Spleen (tissue), 11 donors: Measurements from ENCODE around the gene NUDT4. TPM values are rescaled to one million over a fixed set of nuclear protein-coding genes. Genes with fewer than 3 reads are reported as not detected.

ENCODE experiments used
- DNase-seq: peaks from one replicate; pipeline ENCODE4 v3.0.0-alpha.2; 2020
- H3K27ac ChIP-seq, 8 donors: fragments of 200-600 bp; sonication (generic) in 7 of 8; 1 replicate in 4 of 8; 2 replicates in 4 of 8; pipeline versions ENCODE4 v1.5.0 to v1.8.0; 2016 to 2021; ENCODE audit warnings: inconsistent platforms in 4 of 8, mild to moderate bottlenecking in 4 of 8, moderate library complexity in 1 of 8
- H3K27me3 ChIP-seq, 7 donors: fragments of 200-600 bp; sonication (generic) in 6 of 7; replicated peaks in 1 of 7; 1 replicate in 4 of 7; 2 replicates in 3 of 7; pipeline versions ENCODE4 v1.5.0 to v1.8.0; 2016 to 2021; ENCODE audit warnings: inconsistent platforms in 3 of 7, mild to moderate bottlenecking in 1 of 7
- H3K36me3 ChIP-seq, 6 donors: fragments of 200-600 bp; sonication (generic) in 5 of 6; 1 replicate in 4 of 6; 2 replicates in 2 of 6; pipeline versions ENCODE4 v1.5.0 to v1.8.0; 2016 to 2021; ENCODE audit warnings: inconsistent platforms in 2 of 6
- H3K4me1 ChIP-seq, 6 donors: fragments of 200-600 bp; sonication (generic) in 5 of 6; 1 replicate in 3 of 6; 2 replicates in 3 of 6; pipeline versions ENCODE4 v1.5.0 to v1.8.0; 2016 to 2021; ENCODE audit warnings: inconsistent platforms in 3 of 6
- H3K4me3 ChIP-seq, 8 donors: fragments of 200-600 bp; sonication (generic) in 7 of 8; 1 replicate in 4 of 8; 2 replicates in 4 of 8; pipeline versions ENCODE4 v1.5.0 to v1.8.0; 2016 to 2021; ENCODE audit warnings: inconsistent platforms in 4 of 8, mild to moderate bottlenecking in 4 of 8, moderate library complexity in 2 of 8
- H3K9me3 ChIP-seq, 8 donors: fragments of 200-600 bp; sonication (generic) in 7 of 8; 1 replicate in 4 of 8; 2 replicates in 4 of 8; pipeline versions ENCODE4 v1.5.0 to v1.8.0; 2016 to 2021; ENCODE audit warnings: inconsistent platforms in 4 of 8
- POLR2A ChIP-seq, 3 donors: fragments of 450-650 bp; IDR thresholded peaks; one replicate each; pipeline ENCODE4 v1.5.1; 2017; ENCODE audit warnings: antibody characterized with exemption in 3 of 3, mild to moderate bottlenecking in 1 of 3
- POLR2AphosphoS5 ChIP-seq, 3 donors: sonication (generic); formaldehyde crosslinking; IDR thresholded peaks; one replicate each; pipeline ENCODE4 v1.5.1; 2017; ENCODE audit warnings: antibody characterized with exemption in 3 of 3
- WGBS, 5 donors: extraction: QIAGEN DNeasy Blood & Tissue Kit in 3 of 5; methylation state at CpG; one replicate each; pipeline versions ENCODE4 v1.1.5 to v1.1.7; 2013 to 2018; 5-methylcytosine and 5-hydroxymethylcytosine counted together
- intact Hi-C: fragments of 100-400 bp; cut with DNase I; formaldehyde crosslinking; loops from one replicate; pipeline ENCODE4 v1.15.0; 2023; ENCODE audit warnings: low total_unique reads
- polyA plus RNA-seq, 3 donors: library from polyadenylated mRNA; stranded (reverse); fragments of 200-250 nt; gene quantifications; one replicate each; pipeline ENCODE4 v1.2.1, GENCODE V29; 2013
- total RNA-seq, 7 donors: library from RNA; depleted of rRNA in 3 of 7; stranded (reverse); fragments of >200 nt in 3 of 7; fragmentation: NEBNext Ultra II Directional in 4 of 7; extraction: Animal tissue kit (Norgen Biotek cat#: 25700) in 4 of 7; gene quantifications; one replicate each; pipeline versions ENCODE4 v1.1.0 to v1.2.1, GENCODE V29; 2016 to 2021
- TF ChIP-seq, protein P1 (sequence below), 11 experiments: fragments of 200-600 bp in 7 of 11; fragments of 450-650 bp in 4 of 11; sonication (generic) in 4 of 11; IDR thresholded peaks in 8 of 11; conservative IDR thresholded peaks in 3 of 11; 1 replicate in 7 of 11; 2 replicates in 4 of 11; pipeline versions ENCODE4 v1.4.0 to v1.8.0; 2016 to 2021; ENCODE audit warnings: antibody characterized with exemption in 11 of 11, inconsistent platforms in 4 of 11, mild to moderate bottlenecking in 1 of 11
- donor health status: healthy with polysubstance abuse.
- donor health status: DM: no; HTN: no; CAD: no; lungs with moderate emphysema.
- donor health status: DM: no; HTN: no; CAD: no.
- donor health status: Bipolar disorder and iron deficiency.
- donor health status: healthy.
- donor health status: DM: no; HTN: no; CAD: no.
- donor health status: DM: yes; HTN: yes; CAD: no.

NUDT4 gene
- total and polyA plus RNA-seq, 10 donors, result 14.9 to 59.3 (median 42.2) TPM

DNA sequence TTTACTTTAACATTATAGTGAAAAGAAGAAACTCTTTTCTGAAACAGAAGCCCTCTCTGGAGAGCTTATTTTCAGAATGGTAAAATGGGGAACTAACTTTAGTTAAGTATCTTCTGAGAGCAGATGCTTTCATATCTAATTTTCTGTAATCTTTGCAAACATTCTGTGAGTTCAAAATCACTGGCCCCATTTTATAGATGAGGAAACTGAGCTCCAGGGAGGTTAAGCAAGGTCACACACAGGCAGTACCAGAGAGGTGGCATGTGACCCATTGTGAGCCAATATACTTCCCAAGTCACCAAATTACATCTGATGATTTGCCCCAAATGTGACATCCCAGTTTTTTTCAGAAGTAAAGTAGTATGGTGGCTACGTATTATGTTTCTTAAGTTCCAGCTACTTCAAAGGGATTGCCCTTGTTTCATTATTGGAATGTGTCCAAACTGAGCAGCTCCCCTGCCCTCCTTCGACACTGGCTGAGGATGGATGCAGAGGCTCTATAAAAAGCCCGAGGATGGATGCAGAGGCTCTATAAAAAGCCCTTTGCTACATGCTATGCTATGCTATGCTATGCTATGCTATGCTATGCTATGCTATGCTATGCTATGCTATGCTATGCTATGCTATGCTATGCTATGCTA is 36.2 kb upstream of the NUDT4 start:
- intact Hi-C loops, result no loop called here
- TF ChIP-seq POLR2A (IDR thresholded peaks at IDR 0.05) (no peak), POLR2AphosphoS5 (IDR thresholded peaks at IDR 0.05) (no peak)
- TF ChIP-seq, protein P1, sequence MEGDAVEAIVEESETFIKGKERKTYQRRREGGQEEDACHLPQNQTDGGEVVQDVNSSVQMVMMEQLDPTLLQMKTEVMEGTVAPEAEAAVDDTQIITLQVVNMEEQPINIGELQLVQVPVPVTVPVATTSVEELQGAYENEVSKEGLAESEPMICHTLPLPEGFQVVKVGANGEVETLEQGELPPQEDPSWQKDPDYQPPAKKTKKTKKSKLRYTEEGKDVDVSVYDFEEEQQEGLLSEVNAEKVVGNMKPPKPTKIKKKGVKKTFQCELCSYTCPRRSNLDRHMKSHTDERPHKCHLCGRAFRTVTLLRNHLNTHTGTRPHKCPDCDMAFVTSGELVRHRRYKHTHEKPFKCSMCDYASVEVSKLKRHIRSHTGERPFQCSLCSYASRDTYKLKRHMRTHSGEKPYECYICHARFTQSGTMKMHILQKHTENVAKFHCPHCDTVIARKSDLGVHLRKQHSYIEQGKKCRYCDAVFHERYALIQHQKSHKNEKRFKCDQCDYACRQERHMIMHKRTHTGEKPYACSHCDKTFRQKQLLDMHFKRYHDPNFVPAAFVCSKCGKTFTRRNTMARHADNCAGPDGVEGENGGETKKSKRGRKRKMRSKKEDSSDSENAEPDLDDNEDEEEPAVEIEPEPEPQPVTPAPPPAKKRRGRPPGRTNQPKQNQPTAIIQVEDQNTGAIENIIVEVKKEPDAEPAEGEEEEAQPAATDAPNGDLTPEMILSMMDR (IDR thresholded peaks at IDR 0.05 in 8 of 11, conservative IDR thresholded peaks at IDR 0.05 in 3 of 11), result no peak
- DNase-seq, result no peak
- no peaks in the 10 kb centered on the region for H3K9me3 ChIP-seq
- no peaks in the 10 kb centered on the region for H3K27me3 ChIP-seq
- H3K4me3 ChIP-seq, result no peak overlapping the region
- no peaks in the 10 kb centered on the region for H3K36me3 ChIP-seq
- WGBS, 5 donors, result 70 to 81% (median 81%) methylated on average over 3 of the region's 3 CpGs
- H3K4me1 ChIP-seq, result no peaks in the 10 kb centered on the region
- H3K27ac ChIP-seq, result no peak overlapping the region

DNA sequence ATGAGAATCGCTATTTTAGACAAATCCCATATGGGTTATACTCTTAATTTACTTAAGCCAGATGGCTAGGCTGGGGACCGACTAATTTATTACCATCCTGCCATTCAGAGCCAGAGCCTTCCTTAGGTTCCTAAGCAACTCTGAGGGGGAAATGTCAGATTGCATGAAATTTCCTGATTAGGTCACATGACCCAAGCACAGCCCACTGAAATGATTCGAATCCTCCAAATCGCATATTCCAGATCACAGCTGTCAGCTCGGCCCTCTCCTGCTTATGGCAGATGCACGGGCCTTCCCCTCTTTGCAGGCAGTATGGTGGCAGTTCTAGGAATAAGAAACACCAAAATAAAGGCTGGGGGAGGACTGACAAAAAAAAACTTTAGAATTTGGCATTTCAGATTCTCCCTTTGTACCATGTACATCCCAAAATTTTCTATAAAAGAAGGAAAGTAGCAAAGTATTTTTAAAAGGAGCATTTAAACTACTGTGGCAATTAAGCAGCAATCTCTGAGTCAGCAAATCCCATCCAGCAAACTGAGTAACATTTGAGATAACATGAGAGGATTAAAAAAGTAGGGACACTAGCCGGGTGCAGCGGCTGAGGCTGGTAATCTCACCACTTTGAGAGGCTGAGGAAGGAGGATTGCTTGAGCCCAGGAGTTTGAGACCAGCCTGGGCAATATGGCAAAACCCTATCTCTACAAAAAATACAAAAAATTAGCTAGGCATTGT is 30.5 kb upstream of the NUDT4 start:
- 54 to 65% (median 63%) methylated on average over 8 of the region's 8 CpGs for WGBS, 5 donors
- H3K9me3 ChIP-seq, result no peaks in the 10 kb centered on the region
- no peaks in the 10 kb centered on the region for H3K27me3 ChIP-seq
- H3K27ac ChIP-seq, result no peak overlapping the region
- DNase-seq, result no peak
- TF ChIP-seq, protein P1 (IDR thresholded peaks at IDR 0.05 in 8 of 11, conservative IDR thresholded peaks at IDR 0.05 in 3 of 11), result no peak
- TF ChIP-seq POLR2AphosphoS5 (IDR thresholded peaks at IDR 0.05), result no peak
- no peak for TF ChIP-seq POLR2A (IDR thresholded peaks at IDR 0.05)
- H3K4me3 ChIP-seq, result no peak overlapping the region
- intact Hi-C loops, result no loop called here
- no peaks in the 10 kb centered on the region for H3K4me1 ChIP-seq
- H3K36me3 ChIP-seq, result no peaks in the 10 kb centered on the region

DNA sequence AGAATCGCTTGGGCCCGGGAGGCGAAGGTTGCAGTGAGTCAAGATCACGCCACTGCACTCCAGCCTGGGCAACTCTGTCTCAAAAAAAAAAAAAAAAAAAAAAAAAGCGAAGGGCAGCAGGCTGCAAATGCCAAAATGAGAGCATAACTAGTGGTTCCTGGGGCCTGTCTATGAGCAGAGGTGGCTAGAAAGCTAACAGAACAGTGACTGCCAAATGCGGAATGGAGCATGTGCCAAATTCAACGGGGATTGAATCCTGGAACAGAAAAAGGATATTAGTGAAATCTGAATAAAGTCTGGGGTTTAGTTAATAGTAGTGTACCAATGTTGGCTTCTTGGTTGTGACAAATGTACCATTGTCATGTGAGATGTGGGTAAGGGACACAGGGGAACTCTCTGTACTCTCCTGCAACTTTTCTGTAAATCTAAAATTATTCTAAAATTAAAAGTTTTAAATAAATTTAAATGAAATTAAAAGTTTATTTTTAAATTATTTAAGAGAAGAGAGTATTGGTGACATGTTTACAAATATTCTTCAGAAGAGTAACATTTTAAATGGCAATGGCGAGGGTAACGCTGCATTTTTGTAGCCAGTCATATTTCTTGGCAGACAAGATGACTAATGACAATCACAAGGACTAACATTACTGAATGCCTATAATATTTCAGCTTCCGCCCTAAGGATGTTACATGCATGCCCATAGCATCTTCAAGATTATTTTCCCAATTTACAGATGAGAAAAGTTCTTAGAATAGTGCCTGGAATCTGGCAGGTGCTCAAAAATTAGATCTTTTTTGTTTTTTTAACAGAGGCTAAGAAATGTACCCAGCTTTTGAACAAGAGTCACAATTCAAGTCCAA is 28.9 kb upstream of the NUDT4 start:
- Histone ChIP-seq H3K4me3 (no peak overlapping the region), H3K9me3 (no peaks in the 10 kb centered on the region), H3K36me3 (no peaks in the 10 kb centered on the region), H3K4me1 (no peaks in the 10 kb centered on the region), H3K27me3 (no peaks in the 10 kb centered on the region), H3K27ac (no peak overlapping the region)
- intact Hi-C loops, result no loop called here
- no peak for DNase-seq
- TF ChIP-seq, protein P1 (IDR thresholded peaks at IDR 0.05 in 8 of 11, conservative IDR thresholded peaks at IDR 0.05 in 3 of 11), result no peak
- no peak for TF ChIP-seq POLR2AphosphoS5 (IDR thresholded peaks at IDR 0.05)
- TF ChIP-seq POLR2A (IDR thresholded peaks at IDR 0.05), result no peak
- 88 to 96% (median 96%) methylated on average over 10 of the region's 10 CpGs for WGBS, 5 donors

DNA sequence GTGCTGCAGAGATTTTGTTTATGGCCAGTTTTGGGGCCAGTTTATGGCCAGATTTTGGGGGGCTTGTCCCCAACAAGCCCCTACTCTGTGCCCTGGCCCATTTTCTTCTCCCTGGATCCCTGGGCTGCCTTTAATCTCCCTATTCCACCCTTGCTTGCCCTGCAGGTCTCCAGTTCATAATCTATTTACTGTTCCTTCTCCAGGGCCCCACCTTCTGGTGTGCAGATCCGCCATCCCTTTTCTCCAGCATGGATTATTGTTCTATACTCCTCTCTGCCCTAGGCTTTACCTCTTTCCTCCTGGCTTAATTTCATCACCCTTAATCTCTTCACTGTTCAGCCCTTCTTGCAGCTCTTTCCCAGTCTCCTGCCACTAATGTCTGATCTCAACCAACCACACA is 26.0 kb upstream of the NUDT4 start:
- TF ChIP-seq POLR2A (IDR thresholded peaks at IDR 0.05), result no peak
- TF ChIP-seq, protein P1 (IDR thresholded peaks at IDR 0.05 in 8 of 11, conservative IDR thresholded peaks at IDR 0.05 in 3 of 11), result no peak
- TF ChIP-seq POLR2AphosphoS5 (IDR thresholded peaks at IDR 0.05), result no peak
- no peak overlapping the region for H3K27ac ChIP-seq
- no peaks in the 10 kb centered on the region for H3K27me3 ChIP-seq
- no peak overlapping the region for H3K4me3 ChIP-seq
- no peaks in the 10 kb centered on the region for H3K36me3 ChIP-seq
- 95 to 100% (median 96%) methylated on average over 1 of the region's 1 CpG for WGBS, 5 donors
- no peaks in the 10 kb centered on the region for H3K4me1 ChIP-seq
- no peaks in the 10 kb centered on the region for H3K9me3 ChIP-seq
- DNase-seq, result no peak
- intact Hi-C loops, result no loop called here
